Activated T-helper 2 cell treated with anti-CD3 and anti-CD28 coated beads, Interferon-gamma antibody, Interleukin-2, Interleukin-4, amounts not matched to agents 10 μg/mL and 5 μg/mL and 100 μg/mL, durations not matched to agents 14 hours and 24 hours and 36 hours (primary cell): Measurements from ENCODE around the gene BHLHA15. TPM values are rescaled to one million over a fixed set of nuclear protein-coding genes. Genes with fewer than 3 reads are reported as not detected.

Source experiments
- DNase-seq: peaks from one replicate; pipeline ENCODE4 v3.0.0; 2021; ENCODE audit warnings: low spot score
- H3K27ac Mint-ChIP-seq: one replicate; pipeline ENCODE4 v1.8.0; 2021; ENCODE audit warnings: mixed read lengths
- H3K27me3 Mint-ChIP-seq: one replicate; pipeline ENCODE4 v1.8.0; 2021; ENCODE audit warnings: low read depth, mixed read lengths
- H3K36me3 Mint-ChIP-seq: one replicate; pipeline ENCODE4 v1.8.0; 2021; ENCODE audit warnings: low read depth, mixed read lengths
- H3K4me1 Mint-ChIP-seq: one replicate; pipeline ENCODE4 v1.8.0; 2021; ENCODE audit warnings: low read depth, mixed read lengths
- H3K4me3 Mint-ChIP-seq: one replicate; pipeline ENCODE4 v1.8.0; 2021; ENCODE audit warnings: low read depth, mild to moderate bottlenecking, moderate library complexity, mixed read lengths
- H3K9me3 Mint-ChIP-seq: one replicate; pipeline ENCODE4 v1.8.0; 2021; ENCODE audit warnings: mixed read lengths
- intact Hi-C: fragments of 100-400 bp; cut with micrococcal nuclease; formaldehyde crosslinking; loops from one replicate; pipeline ENCODE4 v1.15.1; 2023
- total RNA-seq: library from RNA; stranded (reverse); gene quantifications from 2 replicates; pipeline ENCODE4 v1.2.3, GENCODE V29; 2022

Gene BHLHA15
- total RNA-seq, result 0.41 and 0.80 TPM in 2 replicates

GRCh38 chr7:98211221-98211675, at the start of gene BHLHA15:
BHLHA15 (plus strand) TSS chr7:98211439; CDS start chr7:98212310, 871 bp downstream.
- no peak for DNase-seq
- H3K9me3 Mint-ChIP-seq, result no peaks in the 10 kb centered on the region
- no peaks in the 10 kb centered on the region for H3K27me3 Mint-ChIP-seq
- H3K36me3 Mint-ChIP-seq, result peaks cover 7% of the 10 kb centered on the region
- H3K27ac Mint-ChIP-seq, result no peak within 1 kb of the TSS
- H3K4me3 Mint-ChIP-seq, result peak within 1 kb of the TSS; percentile 33
- intact Hi-C loops, result no loop called here
- H3K4me1 Mint-ChIP-seq, result no peaks in the 10 kb centered on the region

- intact Hi-C loops, result no loop called here
- Mint-ChIP-seq H3K27me3 (no peaks in the 10 kb centered on the region), H3K9me3 (no peaks in the 10 kb centered on the region), H3K4me3 (no peak overlapping the region), H3K27ac (no peak overlapping the region), H3K4me1 (peaks cover 1% of the 10 kb centered on the region), H3K36me3 (peaks cover 6% of the 10 kb centered on the region)
- DNase-seq, result no peak
These were observed 48.5 kb upstream of the BHLHA15 start for GRCh38 chr7:98162758-98163157.

- no peak overlapping the region for H3K27ac Mint-ChIP-seq
- peaks cover 5% of the 10 kb centered on the region for H3K36me3 Mint-ChIP-seq
- peaks cover 1% of the 10 kb centered on the region for H3K4me1 Mint-ChIP-seq
- H3K9me3 Mint-ChIP-seq, result no peaks in the 10 kb centered on the region
- intact Hi-C loops, result no loop called here
- H3K4me3 Mint-ChIP-seq, result no peak overlapping the region
- no peaks in the 10 kb centered on the region for H3K27me3 Mint-ChIP-seq
- DNase-seq, result no peak
These were observed 48.0 kb upstream of the BHLHA15 start for GRCh38 chr7:98163269-98163668.

- Mint-ChIP-seq H3K4me3 (no peak overlapping the region), H3K27me3 (no peaks in the 10 kb centered on the region), H3K27ac (no peak overlapping the region), H3K36me3 (peaks cover 5% of the 10 kb centered on the region), H3K4me1 (peaks cover 1% of the 10 kb centered on the region), H3K9me3 (no peaks in the 10 kb centered on the region)
- intact Hi-C loops, result no loop called here
- no peak for DNase-seq
These were observed 47.3 kb upstream of the BHLHA15 start for GRCh38 chr7:98163704-98164494.

- no peaks in the 10 kb centered on the region for H3K9me3 Mint-ChIP-seq
- no peak overlapping the region for H3K27ac Mint-ChIP-seq
- intact Hi-C loops, result loop anchor here (5.0 kb wide), 1 partner anchor 34 kb away; no protein-coding TSS in a partner anchor
- H3K36me3 Mint-ChIP-seq, result no peaks in the 10 kb centered on the region
- no peak overlapping the region for H3K4me3 Mint-ChIP-seq
- no peaks in the 10 kb centered on the region for H3K27me3 Mint-ChIP-seq
- DNase-seq, result no peak
- peaks cover 1% of the 10 kb centered on the region for H3K4me1 Mint-ChIP-seq
These were observed 45.2 kb upstream of the BHLHA15 start for GRCh38 chr7:98165827-98166667.

- intact Hi-C loops, result loop anchor here (5.0 kb wide), 1 partner anchor 34 kb away; no protein-coding TSS in a partner anchor
These were observed 44.6 kb upstream of the BHLHA15 start for GRCh38 chr7:98166668-98166970.

GRCh38 chr7:98167653-98168052, 43.6 kb upstream of the BHLHA15 start:
- no peaks in the 10 kb centered on the region for H3K27me3 Mint-ChIP-seq
- peaks cover 1% of the 10 kb centered on the region for H3K4me1 Mint-ChIP-seq

More at GRCh38 chr7:98166668-98166970, 44.6 kb upstream of the BHLHA15 start:
- peaks cover 3% of the 10 kb centered on the region for H3K36me3 Mint-ChIP-seq
- no peak for DNase-seq
- peaks cover 1% of the 10 kb centered on the region for H3K4me1 Mint-ChIP-seq
- no peaks in the 10 kb centered on the region for H3K9me3 Mint-ChIP-seq
- no peak overlapping the region for H3K4me3 Mint-ChIP-seq
- no peaks in the 10 kb centered on the region for H3K27me3 Mint-ChIP-seq
- no peak overlapping the region for H3K27ac Mint-ChIP-seq

GRCh38 chr7:98168181-98168903, 42.9 kb upstream of the BHLHA15 start:
- intact Hi-C loops, result loop anchor here (1.0 to 5.0 kb wide), 3 partner anchors 36 to 147 kb away; partner anchors contain the start of gene LMTK2
- Mint-ChIP-seq H3K27me3 (no peaks in the 10 kb centered on the region), H3K27ac (no peak overlapping the region), H3K36me3 (peaks cover 3% of the 10 kb centered on the region), H3K9me3 (no peaks in the 10 kb centered on the region), H3K4me1 (peaks cover 1% of the 10 kb centered on the region), H3K4me3 (no peak overlapping the region)
- DNase-seq, result peak; percentile 41

More at GRCh38 chr7:98167653-98168052, 43.6 kb upstream of the BHLHA15 start:
- Mint-ChIP-seq H3K36me3 (peaks cover 3% of the 10 kb centered on the region), H3K27ac (no peak overlapping the region), H3K4me3 (no peak overlapping the region), H3K9me3 (no peaks in the 10 kb centered on the region)
- intact Hi-C loops, result loop anchor here (1.0 to 5.0 kb wide), 3 partner anchors 35 to 146 kb away; partner anchors contain the start of gene LMTK2
- DNase-seq, result no peak

- no peaks in the 10 kb centered on the region for H3K9me3 Mint-ChIP-seq
These were observed 42.2 kb upstream of the BHLHA15 start for GRCh38 chr7:98168904-98169621.

GRCh38 chr7:98170966-98171365, 40.3 kb upstream of the BHLHA15 start:
- Mint-ChIP-seq H3K27me3 (no peaks in the 10 kb centered on the region), H3K9me3 (no peaks in the 10 kb centered on the region), H3K4me1 (peaks cover under 1% of the 10 kb centered on the region), H3K4me3 (no peak overlapping the region), H3K36me3 (peaks cover 3% of the 10 kb centered on the region), H3K27ac (no peak overlapping the region)
- intact Hi-C loops, result no loop called here
- DNase-seq, result no peak

More at GRCh38 chr7:98168904-98169621, 42.2 kb upstream of the BHLHA15 start:
- peaks cover 3% of the 10 kb centered on the region for H3K36me3 Mint-ChIP-seq
- no peak overlapping the region for H3K4me3 Mint-ChIP-seq
- H3K4me1 Mint-ChIP-seq, result peaks cover 1% of the 10 kb centered on the region
- intact Hi-C loops, result loop anchor here (1.0 to 5.0 kb wide), 3 partner anchors 37 to 148 kb away; partner anchors contain the start of gene LMTK2
- no peaks in the 10 kb centered on the region for H3K27me3 Mint-ChIP-seq
- no peak overlapping the region for H3K27ac Mint-ChIP-seq
- DNase-seq, result no peak

- no peaks in the 10 kb centered on the region for H3K9me3 Mint-ChIP-seq
- no peak for DNase-seq
- no peaks in the 10 kb centered on the region for H3K27me3 Mint-ChIP-seq
- H3K27ac Mint-ChIP-seq, result no peak overlapping the region
- intact Hi-C loops, result no loop called here
- peaks cover 3% of the 10 kb centered on the region for H3K36me3 Mint-ChIP-seq
- H3K4me1 Mint-ChIP-seq, result no peaks in the 10 kb centered on the region
- no peak overlapping the region for H3K4me3 Mint-ChIP-seq
These were observed 39.8 kb upstream of the BHLHA15 start for GRCh38 chr7:98171449-98171848.
